AG08395 (cell line): ENCODE data around the gene RXFP1.
A peak's percentile ranks its signal among the peaks of the same experiment; 100 is the strongest.
"Not testable (repeated sequence)": the region's sequence is repeated elsewhere in the genome, so short reads cannot be mapped to it uniquely, and the experiment has no call there.

Experiments used
- DNase-seq: peaks from one replicate; pipeline ENCODE4 v3.0.0; 2012; ENCODE audit warnings: mixed read lengths, low spot score

The RXFP1 gene

GRCh38 chr4:158613046-158613445 is 91.4 kb downstream of the RXFP1 start:
- no peak for DNase-seq

- no peak for DNase-seq
These were observed 96.3 kb downstream of the RXFP1 start for GRCh38 chr4:158617956-158618355.

GRCh38 chr4:158621729-158622128 is 100.0 kb downstream of the RXFP1 start:
- DNase-seq = no peak

- no peak for DNase-seq
These were observed 100.6 kb downstream of the RXFP1 start for GRCh38 chr4:158622251-158622650.

GRCh38 chr4:158624889-158625478 is 103.3 kb downstream of the RXFP1 start:
- peak; percentile 32 for DNase-seq

GRCh38 chr4:158625544-158625943 is 103.9 kb downstream of the RXFP1 start:
- no peak for DNase-seq

GRCh38 chr4:158630893-158631292 is 109.2 kb downstream of the RXFP1 start:
- peak; percentile 13 for DNase-seq

GRCh38 chr4:158636619-158637018 is 114.9 kb downstream of the RXFP1 start:
- DNase-seq = no peak

- no peak for DNase-seq
These were observed 122.7 kb downstream of the RXFP1 start for GRCh38 chr4:158644356-158644755.

- peak; percentile 11 for DNase-seq
These were observed 123.1 kb downstream of the RXFP1 start for GRCh38 chr4:158644760-158645159.

- DNase-seq = no peak
These were observed 127.5 kb downstream of the RXFP1 start for GRCh38 chr4:158649111-158649680.

- no peak for DNase-seq
These were observed 131.2 kb downstream of the RXFP1 start for GRCh38 chr4:158652920-158653319.

- no peak for DNase-seq
These were observed 134.8 kb downstream of the RXFP1 start for GRCh38 chr4:158656439-158656838.

- DNase-seq = no peak
These were observed 135.6 kb downstream of the RXFP1 start for GRCh38 chr4:158657291-158657690.

GRCh38 chr4:158663255-158663654 is 141.6 kb downstream of the RXFP1 start:
- DNase-seq = not testable (repeated sequence)

- not testable (repeated sequence) for DNase-seq
These were observed 142.3 kb downstream of the RXFP1 start for GRCh38 chr4:158663707-158664625.

- no peak for DNase-seq
These were observed 143.1 kb downstream of the RXFP1 start for GRCh38 chr4:158664806-158665205.

- no peak for DNase-seq
These were observed 145.2 kb downstream of the RXFP1 start for GRCh38 chr4:158666892-158667291.

GRCh38 chr4:158667651-158668198 is 146.0 kb downstream of the RXFP1 start:
- DNase-seq = peak; percentile 38

- DNase-seq = no peak
These were observed 147.6 kb downstream of the RXFP1 start for GRCh38 chr4:158669310-158669709.

- DNase-seq = peak; percentile 64
These were observed 149.4 kb downstream of the RXFP1 start for GRCh38 chr4:158670975-158671664.

- DNase-seq = no peak
These were observed 149.9 kb downstream of the RXFP1 start, which contains the start of gene C4orf46 for GRCh38 chr4:158671665-158671914. Gene C4orf46 (minus strand): TSS chr4:158671887. CDS start chr4:158671801, 86 bp downstream.
